Stimulated activated CD4-positive, alpha-beta T cell treated with anti-CD3 and anti-CD28 coated beads, Interleukin-1b, Interleukin-23, amount 100 ng/mL, for 4 hours (primary cell): ENCODE results near the gene RAB22A.
A peak's percentile ranks its signal among the peaks of the same experiment; 100 is the strongest.

Experiments used
- DNase-seq, 2 donors: peaks; one replicate each; pipeline ENCODE4 v3.0.0-alpha.2; 2020; ENCODE audit warnings: low read depth in 2 of 2

RAB22A gene

DNA sequence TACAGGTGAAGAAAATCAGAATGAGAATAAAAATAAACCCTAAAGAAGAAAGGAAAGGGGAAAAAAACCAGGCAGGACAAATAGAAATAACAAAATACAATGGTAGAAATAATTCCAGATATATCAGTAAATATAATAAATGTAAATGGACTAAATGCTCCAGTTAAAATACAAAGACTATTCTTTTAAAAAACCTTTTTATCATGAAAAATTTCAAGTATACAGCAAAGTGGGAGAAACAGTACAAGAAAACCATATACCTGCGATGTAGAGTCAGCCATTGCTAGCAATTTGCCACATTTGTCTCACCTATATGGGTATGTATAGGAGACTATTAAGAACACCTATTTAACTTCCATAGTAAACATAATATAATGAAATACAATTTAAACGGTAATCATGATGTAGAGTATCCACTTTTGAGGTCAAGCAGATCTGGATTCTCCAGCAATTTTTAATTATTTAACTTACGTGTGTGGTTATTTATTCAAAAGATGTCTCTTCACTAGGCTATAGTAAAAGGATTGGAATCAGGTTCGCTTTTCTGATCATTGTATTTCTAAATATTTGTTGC, 78.6 kb downstream of the RAB22A start:
- DNase-seq: no peak

GRCh38 chr20:58388882-58389323, 79.4 kb downstream of the RAB22A start, which contains the start of gene VAPB:
TSS of gene VAPB (plus strand) at chr20:58389229. CDS start at chr20:58389460, 231 bp downstream.
- DNase-seq: peak; percentile 95 to 96

GRCh38 chr20:58389324-58389967, 79.9 kb downstream of the RAB22A start:
- no peak for DNase-seq

GRCh38 chr20:58389968-58390658, 80.6 kb downstream of the RAB22A start:
- DNase-seq: no peak

DNA sequence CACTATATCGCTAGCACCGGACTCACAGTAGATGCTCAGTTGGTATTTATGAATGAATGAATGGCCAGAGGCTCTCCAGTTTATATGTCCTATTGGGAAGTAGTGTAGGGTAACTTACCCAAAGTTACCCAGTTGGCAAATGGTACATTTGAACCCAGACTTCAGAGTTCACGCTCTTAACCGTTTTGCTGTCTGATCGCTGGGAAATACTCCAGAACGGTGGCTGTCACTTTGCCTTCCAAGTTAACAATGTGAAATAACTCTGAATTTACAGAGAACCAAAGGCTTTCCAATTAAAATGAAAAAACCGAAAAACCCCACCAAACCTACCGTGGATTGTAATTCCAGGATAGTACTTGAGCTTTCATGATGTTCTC, 81.1 kb downstream of the RAB22A start:
- DNase-seq: no peak

DNA sequence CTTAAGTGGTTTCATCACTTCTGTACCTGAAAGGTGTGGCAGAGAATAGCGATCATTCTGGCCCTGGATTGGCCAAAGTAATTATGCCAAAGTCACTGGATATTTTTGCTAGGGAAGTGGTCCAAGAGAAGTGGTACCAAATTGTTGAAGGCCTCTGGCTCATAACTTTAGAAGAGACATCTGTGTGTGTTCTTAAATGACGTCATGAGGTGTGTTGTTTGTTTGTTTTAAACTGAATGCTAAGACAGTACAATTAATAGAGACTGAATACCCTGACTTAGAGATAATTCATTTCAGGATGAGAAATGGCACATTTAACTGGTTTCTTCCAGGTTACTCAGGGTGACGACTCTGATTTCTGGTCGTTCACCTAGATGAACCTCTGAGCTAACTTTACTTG, 82.8 kb downstream of the RAB22A start:
- no peak for DNase-seq

DNA sequence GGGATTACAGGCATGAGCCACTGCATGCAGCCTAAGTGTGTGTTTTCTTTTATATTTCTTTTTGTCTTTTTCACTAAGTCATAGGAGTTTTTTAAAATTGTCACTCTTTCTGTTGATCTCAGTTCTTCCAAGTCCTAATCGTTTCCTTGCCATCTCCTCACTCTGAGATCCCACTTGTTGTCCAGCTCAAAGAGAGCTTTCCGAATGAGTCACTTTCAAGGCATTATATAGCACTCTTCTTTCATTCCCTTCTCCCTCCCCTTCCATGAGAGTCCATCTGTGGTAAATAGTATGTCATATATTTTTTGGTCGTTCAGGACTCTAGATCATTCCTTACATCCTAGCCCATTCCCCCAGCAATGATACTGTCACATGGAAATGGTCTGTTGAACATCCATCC, 83.8 kb downstream of the RAB22A start:
- no peak for DNase-seq

GRCh38 chr20:58394801-58395200, 85.3 kb downstream of the RAB22A start:
- no peak for DNase-seq

- DNase-seq: no peak
Observed at GRCh38 chr20:58395604-58396003, 86.1 kb downstream of the RAB22A start.

GRCh38 chr20:58397429-58397828, 87.9 kb downstream of the RAB22A start:
- no peak for DNase-seq

GRCh38 chr20:58398254-58398653, 88.7 kb downstream of the RAB22A start:
- DNase-seq: no peak

DNA sequence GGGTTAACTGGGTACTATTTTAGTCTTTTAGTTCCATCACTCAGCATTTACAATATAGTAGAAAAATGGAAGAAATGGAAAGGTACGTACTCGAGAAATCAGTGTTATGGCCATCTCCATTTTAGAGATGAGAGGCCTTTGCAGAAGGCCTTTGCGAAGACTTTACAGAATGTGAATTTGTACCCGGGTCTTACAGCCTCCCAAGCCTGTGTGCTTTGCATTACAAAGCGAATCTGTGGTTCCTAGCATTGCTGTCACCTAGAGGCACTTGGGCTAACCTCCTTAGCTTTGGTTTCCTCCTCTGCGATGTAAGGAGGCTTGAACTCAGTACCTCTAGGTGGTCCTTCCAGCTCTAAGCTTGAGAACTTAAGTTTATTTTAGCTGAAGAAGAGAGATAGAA, 90.4 kb downstream of the RAB22A start:
- no peak for DNase-seq

GRCh38 chr20:58401162-58401561, 91.6 kb downstream of the RAB22A start:
- no peak for DNase-seq

DNA sequence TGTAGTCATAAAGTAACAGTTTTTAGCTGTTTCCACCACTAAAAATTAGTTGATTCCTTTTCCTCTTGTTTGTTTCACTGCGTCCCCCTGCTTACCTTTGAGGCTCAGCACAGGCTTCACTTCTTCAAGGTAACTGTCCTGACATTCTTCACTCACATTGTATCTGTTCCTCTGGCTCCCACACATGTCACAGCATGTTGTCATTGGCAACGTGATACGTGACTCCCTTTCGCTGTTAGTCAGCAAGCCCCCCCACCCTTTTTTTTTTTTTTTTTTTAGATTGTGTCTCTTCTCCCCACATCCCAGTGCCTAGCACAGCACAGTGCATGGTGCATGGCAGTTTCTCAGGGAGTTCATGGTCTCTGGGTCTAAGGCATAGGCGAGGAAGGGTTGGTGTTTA, 92.8 kb downstream of the RAB22A start:
- no peak for DNase-seq

GRCh38 chr20:58402827-58403226, 93.3 kb downstream of the RAB22A start:
- no peak for DNase-seq

DNA sequence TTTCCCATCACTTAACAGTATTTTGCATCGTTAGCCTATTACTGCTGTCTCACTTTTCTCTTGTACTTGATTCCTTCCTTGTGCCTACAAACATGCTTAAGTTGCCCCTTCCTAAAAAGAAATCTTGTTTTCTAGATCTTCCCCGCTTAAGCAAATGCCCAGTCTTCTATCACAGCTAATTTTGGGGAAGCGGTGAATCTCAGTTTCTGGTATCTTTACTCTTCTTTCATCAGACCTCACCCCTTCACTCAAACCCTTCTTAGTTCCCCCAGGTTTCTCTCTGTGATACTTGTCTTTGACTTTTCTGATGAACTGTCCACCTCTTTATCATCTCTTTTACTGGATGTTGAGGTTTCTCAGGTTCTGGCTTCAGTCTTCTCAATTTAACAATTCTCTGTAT, 93.8 kb downstream of the RAB22A start:
- no peak for DNase-seq

GRCh38 chr20:58405504-58406291, 96.2 kb downstream of the RAB22A start:
- DNase-seq: no peak

DNA sequence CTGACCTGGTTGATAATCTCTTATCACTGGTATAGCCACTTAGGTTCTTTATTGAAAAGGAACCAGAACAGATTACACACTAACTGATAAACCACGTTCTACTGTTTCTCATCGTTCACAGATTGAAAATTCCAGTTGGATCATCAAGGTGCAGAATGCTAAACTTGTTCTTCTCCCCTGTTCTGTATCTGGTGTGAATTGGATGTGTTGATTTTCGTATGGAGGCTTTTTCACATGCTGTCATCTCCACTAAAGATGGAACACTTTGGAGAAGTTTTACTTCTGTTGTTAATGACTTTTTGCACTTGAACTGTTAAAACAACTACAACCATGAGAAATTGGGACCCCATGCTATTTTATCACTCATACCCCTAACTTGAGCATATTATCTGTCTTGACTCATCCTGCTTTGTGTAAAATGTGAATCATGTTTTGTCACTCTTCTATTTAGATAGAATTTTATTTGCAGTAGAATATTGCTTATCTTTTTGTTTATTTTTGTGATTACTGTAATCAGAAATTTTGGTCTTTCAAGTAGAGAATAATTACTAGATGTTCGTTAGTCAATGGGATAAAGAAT, 97.0 kb downstream of the RAB22A start:
- DNase-seq: no peak

- no peak for DNase-seq
Observed at GRCh38 chr20:58407201-58407873, 97.8 kb downstream of the RAB22A start.

DNA sequence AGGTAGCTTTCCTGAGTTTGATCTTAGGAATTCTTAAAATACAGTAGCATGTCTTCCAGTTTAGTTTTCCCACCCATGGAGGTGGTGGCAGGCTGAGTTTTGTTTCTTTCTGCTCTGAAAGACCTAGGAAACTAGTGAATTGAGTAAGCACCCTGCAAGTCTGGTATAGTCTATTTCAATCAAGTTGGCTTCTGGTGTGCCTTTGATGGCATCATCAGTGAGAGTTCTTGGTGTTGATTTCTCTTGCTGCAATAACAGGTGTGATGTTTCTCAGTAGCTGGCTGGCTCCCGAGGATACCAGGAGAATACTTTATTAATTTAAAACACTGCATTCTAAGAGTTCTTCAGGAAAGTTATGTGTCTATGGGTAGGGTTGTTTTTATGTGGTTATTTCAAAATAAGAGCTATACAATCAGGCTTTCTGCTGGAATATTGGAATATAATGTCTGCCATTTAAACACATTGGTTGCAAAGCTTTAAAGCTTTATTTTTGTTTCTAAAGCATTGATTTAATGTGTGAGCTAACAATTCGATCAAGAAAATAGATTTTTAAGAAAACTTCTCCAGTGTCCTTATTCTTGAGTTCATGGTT, 98.5 kb downstream of the RAB22A start:
- no peak for DNase-seq

GRCh38 chr20:58408603-58409246, 99.2 kb downstream of the RAB22A start:
- no peak for DNase-seq
